Measurements from ENCODE around the gene TRIM71.

DNA sequence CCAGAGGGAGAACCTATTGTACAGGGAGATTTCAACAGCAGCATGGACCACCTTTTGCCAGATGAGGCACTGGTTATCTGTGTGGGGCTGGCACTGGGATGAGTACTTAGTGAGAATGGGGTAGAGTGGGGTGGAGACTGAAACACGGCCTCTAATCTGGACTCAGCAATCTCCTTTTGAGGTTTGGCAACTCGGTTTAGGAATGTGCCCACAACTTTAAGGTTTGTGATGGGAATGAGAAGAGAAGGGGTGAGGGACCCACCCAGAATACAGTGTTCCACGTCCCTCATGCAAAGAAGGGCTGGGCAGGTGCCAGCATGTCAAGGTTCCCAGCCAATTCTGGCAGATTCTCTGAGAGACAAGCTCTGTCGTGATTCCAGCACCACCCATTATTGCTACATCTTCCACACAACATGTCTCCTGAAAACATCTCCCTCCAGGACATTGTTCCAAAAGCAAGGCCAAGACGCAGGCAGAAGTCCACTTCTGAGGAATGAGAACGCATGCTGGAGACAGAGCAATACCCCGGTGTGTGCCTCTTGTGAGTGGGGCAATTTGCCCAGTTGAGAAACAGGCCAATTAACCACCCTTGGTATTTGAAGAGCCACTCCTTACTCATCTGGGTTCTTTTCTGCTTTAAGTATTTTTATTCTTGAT, 96.1 kb downstream of the TRIM71 start:
- TF ChIP-seq POLR2AphosphoS5 (IDR thresholded peaks at IDR 0.05; ENCODE audit: low read depth, low read length) = no peak
- no peak for TF ChIP-seq POLR2A (IDR thresholded peaks at IDR 0.05; ENCODE audit: borderline replicate concordance, extremely low read depth, insufficient read depth, insufficient read length)
- TF ChIP-seq EZH2phosphoT487 (IDR thresholded peaks at IDR 0.05; ENCODE audit: borderline replicate concordance) = no peak
- TF ChIP-seq, protein P1, sequence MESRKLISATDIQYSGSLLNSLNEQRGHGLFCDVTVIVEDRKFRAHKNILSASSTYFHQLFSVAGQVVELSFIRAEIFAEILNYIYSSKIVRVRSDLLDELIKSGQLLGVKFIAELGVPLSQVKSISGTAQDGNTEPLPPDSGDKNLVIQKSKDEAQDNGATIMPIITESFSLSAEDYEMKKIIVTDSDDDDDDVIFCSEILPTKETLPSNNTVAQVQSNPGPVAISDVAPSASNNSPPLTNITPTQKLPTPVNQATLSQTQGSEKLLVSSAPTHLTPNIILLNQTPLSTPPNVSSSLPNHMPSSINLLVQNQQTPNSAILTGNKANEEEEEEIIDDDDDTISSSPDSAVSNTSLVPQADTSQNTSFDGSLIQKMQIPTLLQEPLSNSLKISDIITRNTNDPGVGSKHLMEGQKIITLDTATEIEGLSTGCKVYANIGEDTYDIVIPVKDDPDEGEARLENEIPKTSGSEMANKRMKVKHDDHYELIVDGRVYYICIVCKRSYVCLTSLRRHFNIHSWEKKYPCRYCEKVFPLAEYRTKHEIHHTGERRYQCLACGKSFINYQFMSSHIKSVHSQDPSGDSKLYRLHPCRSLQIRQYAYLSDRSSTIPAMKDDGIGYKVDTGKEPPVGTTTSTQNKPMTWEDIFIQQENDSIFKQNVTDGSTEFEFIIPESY (IDR thresholded peaks at IDR 0.05; ENCODE audit: extremely low read depth, insufficient replicate concordance, low read length) = no peak
- TF ChIP-seq JUND (IDR thresholded peaks at IDR 0.05) = no peak
- TF ChIP-seq, protein P2, sequence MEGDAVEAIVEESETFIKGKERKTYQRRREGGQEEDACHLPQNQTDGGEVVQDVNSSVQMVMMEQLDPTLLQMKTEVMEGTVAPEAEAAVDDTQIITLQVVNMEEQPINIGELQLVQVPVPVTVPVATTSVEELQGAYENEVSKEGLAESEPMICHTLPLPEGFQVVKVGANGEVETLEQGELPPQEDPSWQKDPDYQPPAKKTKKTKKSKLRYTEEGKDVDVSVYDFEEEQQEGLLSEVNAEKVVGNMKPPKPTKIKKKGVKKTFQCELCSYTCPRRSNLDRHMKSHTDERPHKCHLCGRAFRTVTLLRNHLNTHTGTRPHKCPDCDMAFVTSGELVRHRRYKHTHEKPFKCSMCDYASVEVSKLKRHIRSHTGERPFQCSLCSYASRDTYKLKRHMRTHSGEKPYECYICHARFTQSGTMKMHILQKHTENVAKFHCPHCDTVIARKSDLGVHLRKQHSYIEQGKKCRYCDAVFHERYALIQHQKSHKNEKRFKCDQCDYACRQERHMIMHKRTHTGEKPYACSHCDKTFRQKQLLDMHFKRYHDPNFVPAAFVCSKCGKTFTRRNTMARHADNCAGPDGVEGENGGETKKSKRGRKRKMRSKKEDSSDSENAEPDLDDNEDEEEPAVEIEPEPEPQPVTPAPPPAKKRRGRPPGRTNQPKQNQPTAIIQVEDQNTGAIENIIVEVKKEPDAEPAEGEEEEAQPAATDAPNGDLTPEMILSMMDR (IDR thresholded peaks at IDR 0.05 in 2 of 3, conservative IDR thresholded peaks at IDR 0.05 in 1 of 3; ENCODE audit: borderline replicate concordance in 1 of 3, insufficient read depth in 1 of 3, low read depth in 2 of 3, low read length in 2 of 3) = no peak
- no peak for TF ChIP-seq EZH2 (IDR thresholded peaks at IDR 0.05)
- no peak for TF ChIP-seq SIN3A (IDR thresholded peaks at IDR 0.05; ENCODE audit: low read depth)
- no peak for TF ChIP-seq EGR1 (IDR thresholded peaks at IDR 0.05; ENCODE audit: low read depth)
- TF ChIP-seq, protein P3, sequence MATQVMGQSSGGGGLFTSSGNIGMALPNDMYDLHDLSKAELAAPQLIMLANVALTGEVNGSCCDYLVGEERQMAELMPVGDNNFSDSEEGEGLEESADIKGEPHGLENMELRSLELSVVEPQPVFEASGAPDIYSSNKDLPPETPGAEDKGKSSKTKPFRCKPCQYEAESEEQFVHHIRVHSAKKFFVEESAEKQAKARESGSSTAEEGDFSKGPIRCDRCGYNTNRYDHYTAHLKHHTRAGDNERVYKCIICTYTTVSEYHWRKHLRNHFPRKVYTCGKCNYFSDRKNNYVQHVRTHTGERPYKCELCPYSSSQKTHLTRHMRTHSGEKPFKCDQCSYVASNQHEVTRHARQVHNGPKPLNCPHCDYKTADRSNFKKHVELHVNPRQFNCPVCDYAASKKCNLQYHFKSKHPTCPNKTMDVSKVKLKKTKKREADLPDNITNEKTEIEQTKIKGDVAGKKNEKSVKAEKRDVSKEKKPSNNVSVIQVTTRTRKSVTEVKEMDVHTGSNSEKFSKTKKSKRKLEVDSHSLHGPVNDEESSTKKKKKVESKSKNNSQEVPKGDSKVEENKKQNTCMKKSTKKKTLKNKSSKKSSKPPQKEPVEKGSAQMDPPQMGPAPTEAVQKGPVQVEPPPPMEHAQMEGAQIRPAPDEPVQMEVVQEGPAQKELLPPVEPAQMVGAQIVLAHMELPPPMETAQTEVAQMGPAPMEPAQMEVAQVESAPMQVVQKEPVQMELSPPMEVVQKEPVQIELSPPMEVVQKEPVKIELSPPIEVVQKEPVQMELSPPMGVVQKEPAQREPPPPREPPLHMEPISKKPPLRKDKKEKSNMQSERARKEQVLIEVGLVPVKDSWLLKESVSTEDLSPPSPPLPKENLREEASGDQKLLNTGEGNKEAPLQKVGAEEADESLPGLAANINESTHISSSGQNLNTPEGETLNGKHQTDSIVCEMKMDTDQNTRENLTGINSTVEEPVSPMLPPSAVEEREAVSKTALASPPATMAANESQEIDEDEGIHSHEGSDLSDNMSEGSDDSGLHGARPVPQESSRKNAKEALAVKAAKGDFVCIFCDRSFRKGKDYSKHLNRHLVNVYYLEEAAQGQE (IDR thresholded peaks at IDR 0.05; ENCODE audit: low read depth) = no peak
- TF ChIP-seq ELF1 (IDR thresholded peaks at IDR 0.05; ENCODE audit: borderline replicate concordance, low read depth) = no peak

All from HCT116 (cell line).